DMS53 treated with DMSO at 0.1 percent for 48 hours (cell line): ENCODE results near the gene CRIP1.

Experiments used
- DNase-seq: peaks from one replicate; lab custom pipeline; 2025; ENCODE audit not compliant: unreplicated experiment; lab: John Stamatoyannopoulos, UW

CRIP1 gene

GRCh38 chr14:105531894-105532623 lies 45.4 kb downstream of the CRIP1 start:
- DNase-seq, result no peak

- DNase-seq, result no peak
Measured at GRCh38 chr14:105532735-105533141, 46.1 kb downstream of the CRIP1 start.

- no peak for DNase-seq
Measured at GRCh38 chr14:105533391-105533790, 46.7 kb downstream of the CRIP1 start.

GRCh38 chr14:105533811-105534498 lies 47.3 kb downstream of the CRIP1 start:
- no peak for DNase-seq

GRCh38 chr14:105534586-105534985 lies 47.9 kb downstream of the CRIP1 start:
- no peak for DNase-seq

- DNase-seq, result no peak
Measured at GRCh38 chr14:105536051-105536450, 49.4 kb downstream of the CRIP1 start.

GRCh38 chr14:105536691-105537579 lies 50.2 kb downstream of the CRIP1 start:
- DNase-seq, result no peak

- no peak for DNase-seq
Measured at GRCh38 chr14:105537580-105538474, 51.1 kb downstream of the CRIP1 start.
